ENCODE results near the gene LRRC1.

GRCh38 chr6:53766930-53767329 is 27.9 kb upstream of the LRRC1 start:
- TF ChIP-seq CTCF (IDR thresholded peaks at IDR 0.05) (no peak), POLR2A (IDR thresholded peaks at IDR 0.05) (no peak)
